Measurements from ENCODE around the gene MKKS. TPM values are rescaled to one million over a fixed set of nuclear protein-coding genes. Genes with fewer than 3 reads are reported as not detected.

The MKKS gene
- total and polyA plus RNA-seq, 9 of the 15 experiments (the other 6 are each of a cell fraction or from before 2014, with no cell fraction given): 6.8 to 26.8 (median 12.0) TPM

DNA sequence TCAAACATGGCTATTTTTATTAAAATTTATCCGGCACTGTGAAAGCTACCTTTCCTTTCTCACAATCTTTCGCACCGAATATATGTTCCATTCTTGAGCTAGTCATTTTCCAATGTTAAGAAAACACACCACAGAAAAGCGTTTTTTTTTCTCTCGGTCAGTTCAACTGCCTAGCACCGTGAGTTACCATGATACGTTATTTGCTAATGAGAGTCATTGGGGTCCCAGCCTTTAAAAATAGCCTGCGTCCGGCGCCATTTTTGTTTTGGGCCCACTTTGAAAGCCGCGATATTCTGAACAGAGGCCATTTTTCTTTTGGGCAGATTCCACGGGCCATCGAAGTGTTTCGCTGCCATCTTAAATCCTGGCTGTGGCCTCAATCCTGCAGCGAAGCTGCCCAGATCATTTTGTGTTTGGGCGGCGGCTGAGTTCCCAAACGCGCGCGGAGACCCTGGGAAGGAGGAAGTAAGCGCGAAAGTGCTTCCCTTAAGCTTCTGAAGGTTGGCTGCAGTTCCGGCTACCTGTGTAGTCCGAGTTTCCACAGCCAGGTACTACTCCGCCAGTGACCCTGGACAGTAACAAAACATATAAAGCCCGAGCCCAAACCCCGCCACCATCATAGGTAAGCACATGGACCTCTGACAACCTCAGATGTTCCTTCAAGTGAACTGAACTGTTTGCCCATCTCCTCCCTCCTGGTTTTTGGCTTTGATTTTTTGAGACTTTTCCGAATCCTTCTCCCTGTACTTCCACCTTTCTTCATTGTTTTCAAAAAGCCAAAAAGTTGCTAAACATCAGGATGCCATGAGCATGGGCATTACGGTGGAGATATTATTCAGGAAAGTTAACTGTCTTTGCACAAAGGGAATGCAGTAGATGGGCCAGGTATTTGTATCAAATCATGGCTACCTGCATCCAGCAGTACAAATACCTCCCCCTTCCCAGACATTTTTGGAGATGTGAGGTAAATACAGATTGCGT lies 1.1 kb upstream of the MKKS start, which contains the start of gene SLX4IP (continued):
- TF ChIP-seq, protein P1, sequence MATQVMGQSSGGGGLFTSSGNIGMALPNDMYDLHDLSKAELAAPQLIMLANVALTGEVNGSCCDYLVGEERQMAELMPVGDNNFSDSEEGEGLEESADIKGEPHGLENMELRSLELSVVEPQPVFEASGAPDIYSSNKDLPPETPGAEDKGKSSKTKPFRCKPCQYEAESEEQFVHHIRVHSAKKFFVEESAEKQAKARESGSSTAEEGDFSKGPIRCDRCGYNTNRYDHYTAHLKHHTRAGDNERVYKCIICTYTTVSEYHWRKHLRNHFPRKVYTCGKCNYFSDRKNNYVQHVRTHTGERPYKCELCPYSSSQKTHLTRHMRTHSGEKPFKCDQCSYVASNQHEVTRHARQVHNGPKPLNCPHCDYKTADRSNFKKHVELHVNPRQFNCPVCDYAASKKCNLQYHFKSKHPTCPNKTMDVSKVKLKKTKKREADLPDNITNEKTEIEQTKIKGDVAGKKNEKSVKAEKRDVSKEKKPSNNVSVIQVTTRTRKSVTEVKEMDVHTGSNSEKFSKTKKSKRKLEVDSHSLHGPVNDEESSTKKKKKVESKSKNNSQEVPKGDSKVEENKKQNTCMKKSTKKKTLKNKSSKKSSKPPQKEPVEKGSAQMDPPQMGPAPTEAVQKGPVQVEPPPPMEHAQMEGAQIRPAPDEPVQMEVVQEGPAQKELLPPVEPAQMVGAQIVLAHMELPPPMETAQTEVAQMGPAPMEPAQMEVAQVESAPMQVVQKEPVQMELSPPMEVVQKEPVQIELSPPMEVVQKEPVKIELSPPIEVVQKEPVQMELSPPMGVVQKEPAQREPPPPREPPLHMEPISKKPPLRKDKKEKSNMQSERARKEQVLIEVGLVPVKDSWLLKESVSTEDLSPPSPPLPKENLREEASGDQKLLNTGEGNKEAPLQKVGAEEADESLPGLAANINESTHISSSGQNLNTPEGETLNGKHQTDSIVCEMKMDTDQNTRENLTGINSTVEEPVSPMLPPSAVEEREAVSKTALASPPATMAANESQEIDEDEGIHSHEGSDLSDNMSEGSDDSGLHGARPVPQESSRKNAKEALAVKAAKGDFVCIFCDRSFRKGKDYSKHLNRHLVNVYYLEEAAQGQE (IDR thresholded peaks at IDR 0.05; ENCODE audit: borderline replicate concordance): no peak
- TF ChIP-seq, protein P1 (CRISPR knock-in tag; IDR thresholded peaks at IDR 0.05; ENCODE audit: low read depth): no peak
- TF ChIP-seq, protein P2, sequence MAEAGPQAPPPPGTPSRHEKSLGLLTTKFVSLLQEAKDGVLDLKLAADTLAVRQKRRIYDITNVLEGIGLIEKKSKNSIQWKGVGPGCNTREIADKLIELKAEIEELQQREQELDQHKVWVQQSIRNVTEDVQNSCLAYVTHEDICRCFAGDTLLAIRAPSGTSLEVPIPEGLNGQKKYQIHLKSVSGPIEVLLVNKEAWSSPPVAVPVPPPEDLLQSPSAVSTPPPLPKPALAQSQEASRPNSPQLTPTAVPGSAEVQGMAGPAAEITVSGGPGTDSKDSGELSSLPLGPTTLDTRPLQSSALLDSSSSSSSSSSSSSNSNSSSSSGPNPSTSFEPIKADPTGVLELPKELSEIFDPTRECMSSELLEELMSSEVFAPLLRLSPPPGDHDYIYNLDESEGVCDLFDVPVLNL (CRISPR knock-in tag; IDR thresholded peaks at IDR 0.05; ENCODE audit: low read depth): no peak
- TF ChIP-seq KDM4B (IDR thresholded peaks at IDR 0.05; ENCODE audit: borderline replicate concordance in 2 of 2, low read depth in 1 of 2): no peak
- no peak for TF ChIP-seq JUNB (CRISPR knock-in tag; conservative IDR thresholded peaks at IDR 0.05)
- TF ChIP-seq, protein P3, sequence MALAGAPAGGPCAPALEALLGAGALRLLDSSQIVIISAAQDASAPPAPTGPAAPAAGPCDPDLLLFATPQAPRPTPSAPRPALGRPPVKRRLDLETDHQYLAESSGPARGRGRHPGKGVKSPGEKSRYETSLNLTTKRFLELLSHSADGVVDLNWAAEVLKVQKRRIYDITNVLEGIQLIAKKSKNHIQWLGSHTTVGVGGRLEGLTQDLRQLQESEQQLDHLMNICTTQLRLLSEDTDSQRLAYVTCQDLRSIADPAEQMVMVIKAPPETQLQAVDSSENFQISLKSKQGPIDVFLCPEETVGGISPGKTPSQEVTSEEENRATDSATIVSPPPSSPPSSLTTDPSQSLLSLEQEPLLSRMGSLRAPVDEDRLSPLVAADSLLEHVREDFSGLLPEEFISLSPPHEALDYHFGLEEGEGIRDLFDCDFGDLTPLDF (CRISPR knock-in tag; IDR thresholded peaks at IDR 0.05): no peak
- no peak for TF ChIP-seq SP1 (CRISPR knock-in tag; IDR thresholded peaks at IDR 0.05)
- TF ChIP-seq, protein P4, sequence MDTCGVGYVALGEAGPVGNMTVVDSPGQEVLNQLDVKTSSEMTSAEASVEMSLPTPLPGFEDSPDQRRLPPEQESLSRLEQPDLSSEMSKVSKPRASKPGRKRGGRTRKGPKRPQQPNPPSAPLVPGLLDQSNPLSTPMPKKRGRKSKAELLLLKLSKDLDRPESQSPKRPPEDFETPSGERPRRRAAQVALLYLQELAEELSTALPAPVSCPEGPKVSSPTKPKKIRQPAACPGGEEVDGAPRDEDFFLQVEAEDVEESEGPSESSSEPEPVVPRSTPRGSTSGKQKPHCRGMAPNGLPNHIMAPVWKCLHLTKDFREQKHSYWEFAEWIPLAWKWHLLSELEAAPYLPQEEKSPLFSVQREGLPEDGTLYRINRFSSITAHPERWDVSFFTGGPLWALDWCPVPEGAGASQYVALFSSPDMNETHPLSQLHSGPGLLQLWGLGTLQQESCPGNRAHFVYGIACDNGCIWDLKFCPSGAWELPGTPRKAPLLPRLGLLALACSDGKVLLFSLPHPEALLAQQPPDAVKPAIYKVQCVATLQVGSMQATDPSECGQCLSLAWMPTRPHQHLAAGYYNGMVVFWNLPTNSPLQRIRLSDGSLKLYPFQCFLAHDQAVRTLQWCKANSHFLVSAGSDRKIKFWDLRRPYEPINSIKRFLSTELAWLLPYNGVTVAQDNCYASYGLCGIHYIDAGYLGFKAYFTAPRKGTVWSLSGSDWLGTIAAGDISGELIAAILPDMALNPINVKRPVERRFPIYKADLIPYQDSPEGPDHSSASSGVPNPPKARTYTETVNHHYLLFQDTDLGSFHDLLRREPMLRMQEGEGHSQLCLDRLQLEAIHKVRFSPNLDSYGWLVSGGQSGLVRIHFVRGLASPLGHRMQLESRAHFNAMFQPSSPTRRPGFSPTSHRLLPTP (IDR thresholded peaks at IDR 0.05; ENCODE audit: borderline replicate concordance, extremely low read depth, insufficient read length): no peak
- TF ChIP-seq EP400 (IDR thresholded peaks at IDR 0.05): peak; percentile 70
- TF ChIP-seq STAG1 (CRISPR knock-in tag; IDR thresholded peaks at IDR 0.05; ENCODE audit: borderline replicate concordance): no peak
- TF ChIP-seq CBFB (CRISPR knock-in tag; IDR thresholded peaks at IDR 0.05): no peak
- 0 out of 2 replicates have a peak, but pooled peaks have one; percentile 20 for TF ChIP-seq DPF2 (IDR thresholded peaks at IDR 0.05)
- no peak for TF ChIP-seq ZNF12 (CRISPR knock-in tag; IDR thresholded peaks at IDR 0.05)
